Measurements from ENCODE around the gene LAMB1. TPM values are rescaled to one million over a fixed set of nuclear protein-coding genes. Genes with fewer than 3 reads are reported as not detected.

Gene LAMB1
- total RNA-seq, 2 experiments from 2014 or later = not detected

DNA sequence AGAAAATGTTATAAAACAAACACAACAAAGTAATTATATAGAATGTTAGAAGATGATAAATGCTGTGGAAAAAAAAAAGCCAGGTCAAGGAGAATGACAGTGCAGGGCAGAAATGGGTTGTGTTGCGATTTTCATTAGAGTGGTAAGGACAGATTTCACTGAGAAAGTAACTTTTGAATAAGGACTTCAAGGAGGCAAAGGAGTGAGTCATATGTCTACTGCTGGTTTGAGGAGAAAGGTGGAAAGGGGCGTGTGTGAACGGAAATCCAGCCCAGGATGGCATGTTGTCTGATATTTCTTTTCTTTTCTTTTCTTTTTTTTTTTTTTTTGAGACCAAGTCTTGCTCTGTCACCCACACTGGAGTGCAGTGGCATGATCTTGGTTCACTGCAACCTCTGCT is 124.3 kb downstream of the LAMB1 start:
- peaks cover 11% of the 10 kb centered on the region for H3K27me3 Mint-ChIP-seq
- TF ChIP-seq, protein P1, sequence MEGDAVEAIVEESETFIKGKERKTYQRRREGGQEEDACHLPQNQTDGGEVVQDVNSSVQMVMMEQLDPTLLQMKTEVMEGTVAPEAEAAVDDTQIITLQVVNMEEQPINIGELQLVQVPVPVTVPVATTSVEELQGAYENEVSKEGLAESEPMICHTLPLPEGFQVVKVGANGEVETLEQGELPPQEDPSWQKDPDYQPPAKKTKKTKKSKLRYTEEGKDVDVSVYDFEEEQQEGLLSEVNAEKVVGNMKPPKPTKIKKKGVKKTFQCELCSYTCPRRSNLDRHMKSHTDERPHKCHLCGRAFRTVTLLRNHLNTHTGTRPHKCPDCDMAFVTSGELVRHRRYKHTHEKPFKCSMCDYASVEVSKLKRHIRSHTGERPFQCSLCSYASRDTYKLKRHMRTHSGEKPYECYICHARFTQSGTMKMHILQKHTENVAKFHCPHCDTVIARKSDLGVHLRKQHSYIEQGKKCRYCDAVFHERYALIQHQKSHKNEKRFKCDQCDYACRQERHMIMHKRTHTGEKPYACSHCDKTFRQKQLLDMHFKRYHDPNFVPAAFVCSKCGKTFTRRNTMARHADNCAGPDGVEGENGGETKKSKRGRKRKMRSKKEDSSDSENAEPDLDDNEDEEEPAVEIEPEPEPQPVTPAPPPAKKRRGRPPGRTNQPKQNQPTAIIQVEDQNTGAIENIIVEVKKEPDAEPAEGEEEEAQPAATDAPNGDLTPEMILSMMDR (IDR thresholded peaks at IDR 0.05) = no peak
- ATAC-seq (ENCODE audit: poor library complexity) = no peak
- Histone ChIP-seq H3K4me1 (ENCODE audit: insufficient read depth, low read length) (peaks cover 4% of the 10 kb centered on the region), H3K27ac (ENCODE audit: low read depth in 1 of 2, low read length in 2 of 2) (no peak overlapping the region), H3K36me3 (ENCODE audit: insufficient read depth, low read length) (no peaks in the 10 kb centered on the region), H3K9me3 (ENCODE audit: control insufficient read depth in 1 of 2, insufficient read depth in 1 of 2, low read length in 2 of 2) (no peaks in the 10 kb centered on the region), H3K27me3 (ENCODE audit: control insufficient read depth in 1 of 2, insufficient read depth in 2 of 2, low read length in 2 of 2) (no peaks in the 10 kb centered on the region), H3K4me3 (ENCODE audit: low read length) (no peak overlapping the region)
- ChIA-PET POLR2A (interaction anchor here (1.2 to 3.2 kb wide), 2 partner anchors 133 to 135 kb away, joined by 5 to 26 read pairs; partner anchors contain the start of gene CBLL1), CTCF (interaction anchor here (0.6 to 1.5 kb wide), 7 partner anchors 11 to 416 kb away, joined by 3 to 9 read pairs (median 5); no protein-coding TSS in a partner anchor)
- no peak overlapping the region for H3K27ac Mint-ChIP-seq
- H3K36me3 Mint-ChIP-seq (ENCODE audit: low read depth) = no peaks in the 10 kb centered on the region
- H3K4me1 Mint-ChIP-seq (ENCODE audit: low read depth) = peaks cover 44% of the 10 kb centered on the region
- H3K9me3 Mint-ChIP-seq = no peaks in the 10 kb centered on the region
- intact Hi-C loops (cut with DNase I, micrococcal nuclease) = loop anchor here (1.0 to 10.0 kb wide), 5 partner anchors 135 to 1014 kb away; partner anchors contain the start of gene PIK3CG (in 1 of the 2)
- H3K4me3 Mint-ChIP-seq = no peak overlapping the region
- DNase-seq = no peak

DNA sequence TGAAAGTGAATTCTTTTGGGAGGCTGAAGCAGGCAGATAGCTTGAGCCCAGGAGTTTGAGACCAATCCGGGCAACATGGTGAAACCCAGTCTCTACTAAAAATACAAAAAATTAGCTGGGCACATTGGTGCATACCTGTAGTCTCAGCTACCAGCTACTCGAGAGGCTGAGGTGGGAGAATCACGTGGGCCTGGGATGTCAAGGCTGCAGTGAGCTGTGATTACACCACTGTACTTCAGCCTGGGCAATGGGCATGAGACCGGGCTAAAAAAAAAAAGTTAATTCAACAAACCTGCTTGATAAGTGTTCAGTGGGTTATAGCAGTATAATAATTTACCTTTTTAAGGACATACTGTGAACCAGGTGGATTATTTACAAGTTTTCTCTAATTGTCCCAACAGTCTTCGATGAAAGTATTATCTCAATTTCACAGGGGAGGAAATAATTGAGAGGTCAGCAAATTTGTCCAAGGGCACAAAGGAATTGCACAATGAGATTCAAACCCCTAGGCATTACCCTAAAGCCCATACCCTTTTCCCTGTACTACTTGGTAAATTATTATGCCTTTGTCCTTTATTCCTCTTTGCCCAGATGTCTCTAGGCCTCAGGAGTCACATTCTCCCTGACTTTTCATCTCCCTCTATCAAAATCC is 125.1 kb downstream of the LAMB1 start:
- peaks cover 9% of the 10 kb centered on the region for H3K27me3 Mint-ChIP-seq
- DNase-seq (no peak), ATAC-seq (ENCODE audit: poor library complexity) (no peak)
- Histone ChIP-seq H3K27me3 (ENCODE audit: control insufficient read depth in 1 of 2, insufficient read depth in 2 of 2, low read length in 2 of 2) (no peaks in the 10 kb centered on the region), H3K27ac (ENCODE audit: low read depth in 1 of 2, low read length in 2 of 2) (no peak overlapping the region), H3K4me3 (ENCODE audit: low read length) (no peak overlapping the region), H3K4me1 (ENCODE audit: insufficient read depth, low read length) (peaks cover 4% of the 10 kb centered on the region), H3K36me3 (ENCODE audit: insufficient read depth, low read length) (no peaks in the 10 kb centered on the region), H3K9me3 (ENCODE audit: control insufficient read depth in 1 of 2, insufficient read depth in 1 of 2, low read length in 2 of 2) (no peaks in the 10 kb centered on the region)
- no peaks in the 10 kb centered on the region for H3K36me3 Mint-ChIP-seq (ENCODE audit: low read depth)
- H3K4me3 Mint-ChIP-seq = no peak overlapping the region
- CTCF ChIA-PET = no interaction called here
- TF ChIP-seq, protein P1 (IDR thresholded peaks at IDR 0.05) = no peak
- H3K9me3 Mint-ChIP-seq = no peaks in the 10 kb centered on the region
- no peak overlapping the region for H3K27ac Mint-ChIP-seq
- POLR2A ChIA-PET = interaction anchor here (8.4 kb wide), 1 partner anchor 134 kb away, joined by 152 read pairs; the partner anchor contains the start of gene CBLL1
- intact Hi-C loops (cut with DNase I, micrococcal nuclease) = loop anchor here in 1 of 2 experiments (2.0 to 10.0 kb wide), 4 partner anchors 415 to 1087 kb away; partner anchors contain the start of gene PIK3CG
- peaks cover 49% of the 10 kb centered on the region for H3K4me1 Mint-ChIP-seq (ENCODE audit: low read depth)

DNA sequence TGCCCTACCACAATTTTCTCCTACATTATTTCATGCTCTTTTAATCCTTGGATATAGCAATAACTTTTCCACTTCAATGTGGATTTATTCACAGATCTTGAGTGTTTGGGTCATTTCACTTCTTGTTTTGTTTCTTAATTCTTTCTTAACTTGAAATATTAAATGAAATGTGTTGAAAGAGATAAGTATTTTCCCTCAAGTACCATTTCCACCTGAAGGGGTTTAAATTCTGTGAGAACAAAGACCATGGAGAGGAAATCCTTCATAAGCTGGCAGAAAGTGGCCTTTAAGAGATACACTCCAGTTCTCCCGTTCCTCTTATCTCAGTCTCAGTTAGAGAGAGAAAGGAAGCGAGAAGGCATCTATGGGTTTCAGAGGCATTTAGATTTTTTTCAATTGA is 126.0 kb downstream of the LAMB1 start:
- H3K4me3 ChIP-seq (ENCODE audit: low read length) = no peak overlapping the region
- no peaks in the 10 kb centered on the region for H3K9me3 ChIP-seq (ENCODE audit: control insufficient read depth in 1 of 2, insufficient read depth in 1 of 2, low read length in 2 of 2)
- TF ChIP-seq, protein P1 (IDR thresholded peaks at IDR 0.05) = no peak
- ChIA-PET POLR2A (interaction anchor here (0.7 to 8.4 kb wide), 2 partner anchors 13 to 133 kb away, joined by 3 to 152 read pairs; partner anchors contain the start of gene CBLL1), CTCF (interaction anchor here (2.9 kb wide), 1 partner anchor 134 kb away, joined by 30 read pairs; the partner anchor contains the start of gene CBLL1)
- H3K27ac ChIP-seq (ENCODE audit: low read depth in 1 of 2, low read length in 2 of 2) = no peak overlapping the region
- H3K27me3 ChIP-seq (ENCODE audit: control insufficient read depth in 1 of 2, insufficient read depth in 2 of 2, low read length in 2 of 2) = no peaks in the 10 kb centered on the region
- Mint-ChIP-seq H3K9me3 (no peaks in the 10 kb centered on the region), H3K36me3 (ENCODE audit: low read depth) (no peaks in the 10 kb centered on the region), H3K27me3 (no peaks in the 10 kb centered on the region), H3K4me3 (no peak overlapping the region), H3K27ac (no peak overlapping the region), H3K4me1 (ENCODE audit: low read depth) (peaks cover 50% of the 10 kb centered on the region)
- intact Hi-C loops (cut with DNase I, micrococcal nuclease) = loop anchor here in 1 of 2 experiments (2.0 to 10.0 kb wide), 3 partner anchors 672 to 1086 kb away; partner anchors contain the start of gene PIK3CG
- DNase-seq (no peak), ATAC-seq (ENCODE audit: poor library complexity) (no peak)
- no peaks in the 10 kb centered on the region for H3K36me3 ChIP-seq (ENCODE audit: insufficient read depth, low read length)
- H3K4me1 ChIP-seq (ENCODE audit: insufficient read depth, low read length) = peaks cover 4% of the 10 kb centered on the region

All from CD4-positive, alpha-beta T cell (primary cell).